Right lobe of liver (tissue), 6 donors: ENCODE measurements around the gene PRSS33. TPM values are rescaled to one million over a fixed set of nuclear protein-coding genes. Genes with fewer than 3 reads are reported as not detected.
A peak's percentile ranks its signal among the peaks of the same experiment; 100 is the strongest.

Experiments used
- ATAC-seq, 4 donors: fragments of 200-7000 bp; cut with Tn5 transposase; one replicate each; pipeline ENCODE4 v1.9.1; 2020; ENCODE audit warnings: mild to moderate bottlenecking in 4 of 4, moderate library complexity in 4 of 4
- DNase-seq, 3 donors: peaks; one replicate each; pipeline ENCODE4 v3.0.0-alpha.2; 2020
- H3K27ac ChIP-seq, 3 donors: fragments of 200-600 bp; one replicate each; pipeline ENCODE4 v1.8.0; 2022
- H3K27me3 ChIP-seq, 2 donors: fragments of 200-600 bp; one replicate each; pipeline ENCODE4 v1.8.0; 2022
- H3K36me3 ChIP-seq, 4 donors: fragments of 200-600 bp; sonication (generic) in 1 of 4; one replicate each; pipeline versions ENCODE4 v1.5.1 to v1.8.0; 2017 to 2022; ENCODE audit warnings: control low read depth in 1 of 4
- H3K4me1 ChIP-seq, 4 donors: fragments of 200-600 bp; sonication (generic) in 1 of 4; one replicate each; pipeline versions ENCODE4 v1.5.1 to v1.8.0; 2017 to 2022; ENCODE audit warnings: control low read depth in 1 of 4
- H3K4me3 ChIP-seq, 3 donors: fragments of 200-600 bp; one replicate each; pipeline ENCODE4 v1.8.0; 2022
- H3K9me3 ChIP-seq, 4 donors: fragments of 200-600 bp; sonication (generic) in 1 of 4; one replicate each; pipeline versions ENCODE4 v1.5.1 to v1.8.0; 2017 to 2022; ENCODE audit warnings: control low read depth in 1 of 4
- CTCF ChIP-seq, 4 donors: fragments of 200-600 bp in 3 of 4; fragments of 450-650 bp in 1 of 4; IDR thresholded peaks; one replicate each; pipeline versions ENCODE4 v1.5.1 to v1.8.0; 2016 to 2022; ENCODE audit warnings: antibody characterized with exemption in 4 of 4, mild to moderate bottlenecking in 2 of 4
- POLR2A ChIP-seq: fragments of 450-650 bp; IDR thresholded peaks from one replicate; pipeline ENCODE4 v1.6.1; 2017; ENCODE audit warnings: antibody characterized with exemption, mild to moderate bottlenecking
- WGBS: methylation state at CpG from one replicate; pipeline ENCODE4 v1.1.6; 2018; ENCODE audit warnings: low coverage, low lambda C conversion rate; ENCODE audit not compliant: insufficient coverage; ENCODE audit errors: missing lambda C conversion rate; 5-methylcytosine and 5-hydroxymethylcytosine counted together
- intact Hi-C, 2 donors: fragments of 100-400 bp; cut with DNase I; formaldehyde crosslinking; loops; one replicate each; pipeline versions ENCODE4 v1.11.2 to v1.14.1; 2022
- total RNA-seq, 6 experiments: library from RNA; depleted of rRNA in 2 of 6; stranded (reverse); fragments of >200 nt in 2 of 6; fragmentation: NEBNext Ultra II Directional in 3 of 6; extraction: Animal tissue kit (Norgen Biotek cat#: 25700) in 3 of 6; gene quantifications; one replicate each; pipeline versions ENCODE4 v1.1.0 to v1.2.4, GENCODE V29; 2016 to 2023
- donor health status: DM: no; HTN: yes; CAD: no.
- donor health status: DM: no; HTN: no; CAD: no.
- donor health status: DM: no; HTN: no; CAD: no.
- donor health status: DM: no; HTN: yes; CAD: no.
- donor health status: DM: no; HTN: yes; CAD: no.

Gene PRSS33
- total RNA-seq, 6 experiments from 2014 or later: not detected

DNA sequence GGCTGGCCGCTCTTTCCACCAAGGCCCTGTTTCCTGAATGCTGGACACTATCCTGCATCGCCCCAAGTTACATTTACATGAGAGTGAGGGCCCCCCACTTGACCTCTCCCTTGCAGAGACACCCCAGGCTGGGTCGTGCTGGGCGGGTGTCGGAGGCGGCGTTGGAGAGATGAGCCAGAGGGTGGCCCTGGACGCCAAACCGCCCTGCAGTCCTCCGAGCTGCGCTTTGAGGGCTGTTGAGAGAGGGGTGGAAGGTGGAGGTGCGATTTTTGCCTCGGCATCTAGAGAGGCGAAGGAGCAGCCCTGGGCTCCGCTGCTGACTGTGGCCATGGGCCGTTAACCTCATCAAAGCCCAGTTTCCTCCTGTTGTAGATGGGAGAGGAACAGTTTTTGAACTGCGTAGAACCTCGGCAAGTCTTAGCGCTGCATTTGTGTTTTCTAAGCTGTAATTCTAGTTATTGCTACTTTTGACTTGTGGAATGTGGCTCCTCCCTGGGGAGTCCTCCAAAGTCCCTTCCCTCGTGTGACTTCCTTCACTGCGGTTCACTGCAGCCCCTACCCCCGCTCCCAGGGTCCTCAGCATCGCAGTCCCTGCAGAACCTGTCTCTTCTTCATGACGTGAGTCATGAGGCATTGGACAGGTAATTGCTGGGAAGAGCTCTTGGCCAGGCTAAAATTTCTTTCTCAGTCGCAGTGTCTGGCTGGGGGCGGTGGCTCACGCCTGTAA is 9.3 kb downstream of the PRSS33 start:
- H3K27me3 ChIP-seq: no peaks in the 10 kb centered on the region
- H3K9me3 ChIP-seq: no peaks in the 10 kb centered on the region
- intact Hi-C loops: no loop called here
- H3K4me3 ChIP-seq: peak overlapping the region; percentile 75 to 99 (median 97)
- no peak for TF ChIP-seq CTCF (IDR thresholded peaks at IDR 0.05)
- TF ChIP-seq POLR2A: no peak
- WGBS: 17% methylated on average over 19 of the region's 27 CpGs
- peak in 1 of 3 donors; percentile 57 for DNase-seq
- peak; percentile 26 to 45 (median 42) for ATAC-seq
- peaks cover 0 to 16% (median 3%) of the 10 kb centered on the region in 4 donors for H3K4me1 ChIP-seq
- H3K27ac ChIP-seq: peak overlapping the region; percentile 100
- peaks cover 0 to 17% (median under 1%) of the 10 kb centered on the region in 4 donors for H3K36me3 ChIP-seq

DNA sequence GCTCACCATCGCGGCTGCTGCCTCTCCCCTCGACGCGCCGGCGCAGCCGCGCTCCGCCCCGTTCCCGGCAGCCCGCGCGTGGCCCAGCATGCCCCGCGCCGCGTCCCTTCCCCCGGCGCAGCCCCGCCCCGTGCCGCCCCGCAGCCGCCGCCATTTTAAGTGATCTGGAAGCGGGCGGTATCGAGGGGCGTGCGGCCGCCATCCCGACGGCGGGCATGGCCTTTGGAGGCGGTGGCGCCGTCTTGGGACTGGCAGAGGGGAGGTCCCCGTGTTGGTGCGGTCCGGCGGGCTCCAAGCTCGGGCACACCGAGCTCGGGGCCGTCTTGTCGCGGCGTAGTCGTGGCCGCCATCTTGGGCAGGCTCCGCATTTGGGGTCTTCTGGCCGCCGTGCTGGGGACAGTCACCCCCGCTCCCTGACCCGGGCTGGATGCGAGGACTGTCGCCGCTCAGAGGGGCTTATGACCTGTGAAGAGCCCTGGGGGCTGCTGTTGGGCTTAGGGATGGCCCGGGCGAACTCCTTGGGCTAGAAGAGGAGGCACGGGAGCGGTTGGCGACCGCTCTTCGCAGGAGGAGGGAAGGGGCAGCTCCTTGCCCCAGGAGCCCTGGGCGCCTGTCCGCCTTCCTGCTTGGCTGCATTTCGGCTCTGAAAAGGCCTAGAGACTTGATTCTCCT is 10.0 kb downstream of the PRSS33 start, which contains the start of gene ELOB:
Gene ELOB, minus strand, starts transcription at position 50 of the 672 bp plus-strand sequence. Its CDS starts 41 bp downstream, at position 9.
- TF ChIP-seq POLR2A: peak; percentile 62
- no peak for TF ChIP-seq CTCF (IDR thresholded peaks at IDR 0.05)
- H3K27ac ChIP-seq: peak within 1 kb of the TSS; percentile 100
- ATAC-seq: peak; percentile 85 to 95 (median 92)
- peak; percentile 91 to 93 (median 91) for DNase-seq
- H3K4me1 ChIP-seq: peaks cover 0 to 16% (median 3%) of the 10 kb centered on the region in 4 donors
- H3K9me3 ChIP-seq: no peaks in the 10 kb centered on the region
- peak within 1 kb of the TSS; percentile 75 to 99 (median 97) for H3K4me3 ChIP-seq
- WGBS: 3% methylated on average over 13 of the region's 70 CpGs
- peaks cover 0 to 19% (median under 1%) of the 10 kb centered on the region in 4 donors for H3K36me3 ChIP-seq
- no peaks in the 10 kb centered on the region for H3K27me3 ChIP-seq
- intact Hi-C loops: no loop called here

DNA sequence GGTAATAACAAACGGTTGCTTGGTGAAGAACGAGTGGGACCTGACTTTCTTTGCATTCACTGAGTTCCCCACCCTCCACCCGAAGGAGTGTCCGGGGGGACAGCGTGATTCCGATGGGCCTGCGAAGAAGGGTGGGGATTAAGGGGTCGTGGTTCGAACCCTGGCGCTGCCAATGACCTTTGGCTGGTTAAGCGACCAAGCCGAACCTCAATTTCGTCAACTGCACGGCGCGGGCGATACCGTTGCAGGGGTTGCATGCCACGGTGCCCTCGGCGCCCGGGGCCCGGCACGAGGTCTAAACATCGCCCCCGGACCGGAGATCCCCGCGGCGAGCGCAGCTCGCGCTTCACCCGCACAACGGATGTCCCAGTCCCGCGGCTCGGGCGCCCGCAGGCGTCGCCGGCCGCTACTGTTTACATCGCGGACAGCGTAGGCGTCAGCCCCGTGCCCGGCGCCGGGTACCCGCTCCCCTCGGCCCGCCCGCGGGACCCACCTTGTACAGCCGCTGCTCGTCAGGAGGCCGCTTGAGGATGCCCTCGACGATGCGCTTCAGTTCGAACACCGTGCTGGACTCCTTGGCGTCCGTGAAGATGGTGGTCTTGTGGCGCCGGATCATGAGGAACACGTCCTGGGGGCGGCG is 10.7 kb downstream of the PRSS33 start:
- ATAC-seq (peak in 2 of 4 donors; percentile 2 to 3), DNase-seq (no peak)
- WGBS: 2% methylated on average over 18 of the region's 72 CpGs
- intact Hi-C loops: no loop called here
- H3K4me1 ChIP-seq: peaks cover 0 to 16% (median 3%) of the 10 kb centered on the region in 4 donors
- H3K4me3 ChIP-seq: peak overlapping the region; percentile 75 to 97 (median 97)
- H3K36me3 ChIP-seq: peaks cover 0 to 26% (median 3%) of the 10 kb centered on the region in 4 donors
- no peak for TF ChIP-seq POLR2A
- TF ChIP-seq CTCF (IDR thresholded peaks at IDR 0.05): no peak
- no peaks in the 10 kb centered on the region for H3K27me3 ChIP-seq
- H3K9me3 ChIP-seq: no peaks in the 10 kb centered on the region
- peak overlapping the region; percentile 13 to 100 (median 54) for H3K27ac ChIP-seq

DNA sequence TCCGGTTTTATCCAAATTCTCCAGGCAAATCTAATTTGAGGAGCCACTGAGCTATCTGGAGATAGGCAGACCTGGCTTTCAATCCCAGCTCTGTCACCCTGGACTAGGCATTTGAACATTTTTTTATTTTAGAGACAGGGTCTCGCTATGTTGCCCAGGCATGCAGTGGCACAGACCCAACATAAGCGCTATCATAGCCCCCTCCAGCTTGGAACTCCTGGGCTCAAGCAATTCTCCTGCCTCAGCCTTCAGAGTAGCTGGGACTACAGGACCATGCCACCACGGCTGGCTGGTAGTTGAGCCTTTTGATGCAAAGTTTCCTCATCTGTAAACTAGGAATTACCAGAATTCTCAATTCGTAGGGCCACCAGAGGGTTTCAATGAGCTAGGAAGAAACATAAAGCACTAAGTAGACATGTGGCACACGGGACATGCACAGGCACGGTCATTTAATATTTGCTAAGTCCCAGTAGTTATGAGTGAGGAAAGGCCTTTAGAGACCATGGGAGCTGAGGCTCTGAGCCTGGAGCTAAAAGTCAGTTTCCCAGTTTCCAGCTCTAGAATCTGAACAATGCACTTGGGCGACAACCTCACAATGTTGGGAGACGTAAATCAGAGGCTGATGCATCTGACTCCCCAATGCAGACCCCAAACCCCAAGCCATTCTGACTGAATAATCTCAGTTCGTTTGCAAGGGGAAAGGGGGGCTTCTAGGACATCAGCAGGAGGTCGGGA is 11.4 kb downstream of the PRSS33 start:
- intact Hi-C loops: no loop called here
- ATAC-seq (no peak), DNase-seq (no peak)
- Histone ChIP-seq H3K27ac (no peak overlapping the region), H3K36me3 (peaks cover 0 to 33% (median 9%) of the 10 kb centered on the region in 4 donors), H3K9me3 (no peaks in the 10 kb centered on the region), H3K4me3 (peak overlapping the region; percentile 75 to 97 (median 97)), H3K4me1 (peaks cover 0 to 16% (median 3%) of the 10 kb centered on the region in 4 donors), H3K27me3 (no peaks in the 10 kb centered on the region)
- 29% methylated on average over 9 of the region's 11 CpGs for WGBS
- no peak for TF ChIP-seq CTCF (IDR thresholded peaks at IDR 0.05)
- TF ChIP-seq POLR2A: no peak
